ENCODE measurements around the gene POLD3. TPM values are rescaled to one million over a fixed set of nuclear protein-coding genes. Genes with fewer than 3 reads are reported as not detected.

POLD3 gene
- total RNA-seq, 1 donor from 2014 or later = 13.5 TPM

DNA sequence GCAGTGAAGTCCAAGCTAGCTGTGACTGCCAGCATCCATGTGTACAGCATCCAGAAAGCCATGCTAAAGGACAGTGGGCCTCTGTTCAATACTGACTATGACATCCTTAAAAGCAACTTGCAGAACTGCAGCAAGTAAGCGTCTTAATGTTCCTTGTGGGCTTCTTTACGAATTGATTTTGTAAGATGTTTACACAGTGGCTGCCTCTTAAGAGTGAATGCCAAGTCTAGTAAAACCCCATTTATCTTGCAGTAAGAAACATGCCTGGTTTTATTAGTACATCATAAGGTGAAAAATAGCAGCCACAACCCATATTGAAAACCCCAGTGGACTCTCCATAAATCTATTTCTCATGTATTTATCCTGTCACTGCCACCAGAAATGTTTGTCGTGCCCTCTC lies 20.5 kb downstream of the POLD3 start:
- DNase-seq (ENCODE audit: extremely low spot score in 2 of 2) = no peak
- Histone ChIP-seq H3K27ac (peak overlapping the region; percentile 53), H3K9me3 (no peaks in the 10 kb centered on the region), H3K4me1 (peaks cover 12% of the 10 kb centered on the region), H3K27me3 (no peaks in the 10 kb centered on the region), H3K36me3 (peaks cover 0 to 10% of the 10 kb centered on the region in 2 donors), H3K4me3 (no peak overlapping the region)
- intact Hi-C loops (cut with DNase I) = no loop called here
- TF ChIP-seq POLR2A (IDR thresholded peaks at IDR 0.05) (no peak), POLR2AphosphoS5 (IDR thresholded peaks at IDR 0.05; ENCODE audit: insufficient read depth in 1 of 2, low read depth in 1 of 2) (peak in 1 of 2 donors; percentile 51)
- TF ChIP-seq, protein P1, sequence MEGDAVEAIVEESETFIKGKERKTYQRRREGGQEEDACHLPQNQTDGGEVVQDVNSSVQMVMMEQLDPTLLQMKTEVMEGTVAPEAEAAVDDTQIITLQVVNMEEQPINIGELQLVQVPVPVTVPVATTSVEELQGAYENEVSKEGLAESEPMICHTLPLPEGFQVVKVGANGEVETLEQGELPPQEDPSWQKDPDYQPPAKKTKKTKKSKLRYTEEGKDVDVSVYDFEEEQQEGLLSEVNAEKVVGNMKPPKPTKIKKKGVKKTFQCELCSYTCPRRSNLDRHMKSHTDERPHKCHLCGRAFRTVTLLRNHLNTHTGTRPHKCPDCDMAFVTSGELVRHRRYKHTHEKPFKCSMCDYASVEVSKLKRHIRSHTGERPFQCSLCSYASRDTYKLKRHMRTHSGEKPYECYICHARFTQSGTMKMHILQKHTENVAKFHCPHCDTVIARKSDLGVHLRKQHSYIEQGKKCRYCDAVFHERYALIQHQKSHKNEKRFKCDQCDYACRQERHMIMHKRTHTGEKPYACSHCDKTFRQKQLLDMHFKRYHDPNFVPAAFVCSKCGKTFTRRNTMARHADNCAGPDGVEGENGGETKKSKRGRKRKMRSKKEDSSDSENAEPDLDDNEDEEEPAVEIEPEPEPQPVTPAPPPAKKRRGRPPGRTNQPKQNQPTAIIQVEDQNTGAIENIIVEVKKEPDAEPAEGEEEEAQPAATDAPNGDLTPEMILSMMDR (IDR thresholded peaks at IDR 0.05) = no peak

DNA sequence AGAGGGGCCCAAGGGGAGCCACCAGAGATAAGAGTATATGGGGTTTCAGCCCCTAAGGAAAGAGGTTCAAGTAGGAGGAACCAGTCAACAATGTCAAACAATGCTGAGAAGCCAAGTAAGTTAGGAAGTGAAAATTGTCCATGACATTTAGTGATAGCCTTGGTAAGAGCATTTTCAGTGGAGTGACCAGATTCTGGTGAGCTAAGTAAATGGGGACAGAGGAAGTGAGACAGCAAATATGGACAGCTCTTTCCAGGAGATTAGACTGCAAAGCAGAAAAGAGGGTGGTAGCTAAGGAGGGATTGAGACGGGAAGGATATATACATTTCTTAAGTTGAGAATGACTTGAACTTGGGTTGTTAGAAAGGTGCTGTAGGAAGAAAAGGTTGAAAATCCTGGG lies 22.9 kb downstream of the POLD3 start:
- peaks cover 12% of the 10 kb centered on the region for H3K4me1 ChIP-seq
- H3K27ac ChIP-seq = no peak overlapping the region
- H3K27me3 ChIP-seq = no peaks in the 10 kb centered on the region
- H3K9me3 ChIP-seq = no peaks in the 10 kb centered on the region
- TF ChIP-seq, protein P1 (IDR thresholded peaks at IDR 0.05) = no peak
- no peak for TF ChIP-seq POLR2A (IDR thresholded peaks at IDR 0.05)
- TF ChIP-seq POLR2AphosphoS5 (IDR thresholded peaks at IDR 0.05; ENCODE audit: insufficient read depth in 1 of 2, low read depth in 1 of 2) = no peak
- H3K4me3 ChIP-seq = no peak overlapping the region
- intact Hi-C loops (cut with DNase I) = no loop called here
- DNase-seq (ENCODE audit: extremely low spot score in 2 of 2) = no peak
- peaks cover 0 to 20% of the 10 kb centered on the region in 2 donors for H3K36me3 ChIP-seq

DNA sequence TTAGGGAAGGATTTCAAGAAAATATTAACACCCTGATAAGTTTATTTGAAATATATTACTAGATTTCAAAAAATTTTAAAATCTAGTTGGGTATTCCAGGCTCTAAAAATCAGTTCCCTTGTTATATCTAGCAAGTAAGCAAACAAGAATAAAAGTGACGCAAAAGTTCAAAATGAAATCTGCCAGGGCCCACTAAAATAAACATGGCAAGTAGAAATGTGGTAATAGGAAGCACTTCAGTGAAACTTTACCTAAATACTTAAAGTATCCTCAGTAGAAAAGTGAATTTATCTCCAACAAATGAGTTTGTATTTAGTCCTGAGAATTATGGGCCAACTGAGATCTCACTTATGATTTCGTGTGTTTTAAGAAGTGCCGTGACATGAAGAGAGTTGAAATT lies 23.6 kb downstream of the POLD3 start:
- no peaks in the 10 kb centered on the region for H3K9me3 ChIP-seq
- DNase-seq (ENCODE audit: extremely low spot score in 2 of 2) = no peak
- peaks cover 0 to 20% of the 10 kb centered on the region in 2 donors for H3K36me3 ChIP-seq
- intact Hi-C loops (cut with DNase I) = no loop called here
- H3K4me1 ChIP-seq = peaks cover 12% of the 10 kb centered on the region
- H3K27ac ChIP-seq = no peak overlapping the region
- H3K4me3 ChIP-seq = no peak overlapping the region
- no peaks in the 10 kb centered on the region for H3K27me3 ChIP-seq
- no peak for TF ChIP-seq POLR2A (IDR thresholded peaks at IDR 0.05)
- TF ChIP-seq POLR2AphosphoS5 (IDR thresholded peaks at IDR 0.05; ENCODE audit: insufficient read depth in 1 of 2, low read depth in 1 of 2) = no peak
- TF ChIP-seq, protein P1 (IDR thresholded peaks at IDR 0.05) = no peak

DNA sequence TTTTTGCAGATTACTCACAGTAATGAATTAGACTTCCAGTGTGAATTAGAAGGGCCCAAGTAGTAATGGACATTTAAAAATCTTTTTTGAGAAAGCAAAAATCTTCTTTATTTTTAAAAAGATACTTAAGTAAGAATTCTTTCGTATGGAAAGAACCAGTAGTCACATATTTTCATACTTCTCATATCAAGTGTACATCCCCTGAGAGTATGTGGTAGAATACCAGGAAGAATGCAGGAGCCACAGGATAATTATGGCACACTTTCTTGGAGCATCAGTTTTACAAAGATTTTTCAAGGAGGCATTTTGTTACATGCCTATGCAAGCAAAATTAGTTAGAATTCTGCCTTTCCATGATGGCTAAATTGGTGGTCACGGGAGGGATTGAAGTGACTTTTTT lies 28.1 kb downstream of the POLD3 start:
- intact Hi-C loops (cut with DNase I) = no loop called here
- H3K27ac ChIP-seq = no peak overlapping the region
- peaks cover 0 to 15% of the 10 kb centered on the region in 2 donors for H3K36me3 ChIP-seq
- no peaks in the 10 kb centered on the region for H3K27me3 ChIP-seq
- H3K9me3 ChIP-seq = no peaks in the 10 kb centered on the region
- H3K4me3 ChIP-seq = no peak overlapping the region
- TF ChIP-seq, protein P1 (IDR thresholded peaks at IDR 0.05) = no peak
- TF ChIP-seq POLR2AphosphoS5 (IDR thresholded peaks at IDR 0.05; ENCODE audit: insufficient read depth in 1 of 2, low read depth in 1 of 2) = no peak
- TF ChIP-seq POLR2A (IDR thresholded peaks at IDR 0.05) = no peak
- no peaks in the 10 kb centered on the region for H3K4me1 ChIP-seq
- DNase-seq (ENCODE audit: extremely low spot score in 2 of 2) = no peak

DNA sequence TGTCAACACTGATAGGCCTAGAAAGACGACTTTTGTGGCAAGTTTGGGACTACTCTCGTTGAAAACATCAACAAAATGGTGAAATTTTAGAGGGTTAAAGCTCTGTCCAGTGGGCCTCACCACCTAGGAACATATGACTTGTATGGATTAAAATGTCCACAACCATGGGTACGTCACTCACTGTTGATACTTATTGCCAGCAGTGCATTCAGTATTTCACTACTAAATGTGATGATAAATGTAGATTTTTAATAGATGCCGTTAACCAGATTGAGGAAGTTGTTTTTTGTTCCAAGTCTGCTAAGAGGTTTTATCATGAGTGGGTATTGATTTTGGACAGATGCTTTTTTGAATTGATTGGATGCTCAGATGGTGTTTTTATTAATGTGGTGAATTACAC lies 33.7 kb downstream of the POLD3 start:
- intact Hi-C loops (cut with DNase I) = no loop called here
- no peak overlapping the region for H3K4me3 ChIP-seq
- H3K36me3 ChIP-seq = peaks cover 0 to 5% of the 10 kb centered on the region in 2 donors
- no peaks in the 10 kb centered on the region for H3K4me1 ChIP-seq
- no peak overlapping the region for H3K27ac ChIP-seq
- no peak for DNase-seq (ENCODE audit: extremely low spot score in 2 of 2)
- no peaks in the 10 kb centered on the region for H3K9me3 ChIP-seq
- H3K27me3 ChIP-seq = no peaks in the 10 kb centered on the region
- TF ChIP-seq, protein P1 (IDR thresholded peaks at IDR 0.05) = no peak
- TF ChIP-seq POLR2AphosphoS5 (IDR thresholded peaks at IDR 0.05; ENCODE audit: insufficient read depth in 1 of 2, low read depth in 1 of 2) = no peak
- no peak for TF ChIP-seq POLR2A (IDR thresholded peaks at IDR 0.05)
